Right cardiac atrium (tissue), 5 donors: ENCODE data around the gene AKR1A1. TPM values are rescaled to one million over a fixed set of nuclear protein-coding genes. Genes with fewer than 3 reads are reported as not detected.

Source experiments
- polyA plus RNA-seq: library from polyadenylated mRNA; stranded (reverse); fragments of 200-250 nt; gene quantifications from one replicate; pipeline ENCODE4 v1.2.3, GENCODE V29; 2013
- total RNA-seq, 4 donors: library from RNA; stranded (reverse); fragmentation: NEBNext Ultra II Directional; extraction: Animal tissue kit (Norgen Biotek cat#: 25700); gene quantifications; one replicate each; pipeline ENCODE4 v1.2.1, GENCODE V29; 2021
- donor health status: healthy with polysubstance abuse.
- donor health status: DM: no; HTN: yes; CAD: no.
- donor health status: DM: no; HTN: no; CAD: no.
- donor health status: DM: no; HTN: yes; CAD: no; lungs with severe emphysema.
- donor health status: DM: yes; HTN: yes; CAD: no.

The AKR1A1 gene
- total and polyA plus RNA-seq, 5 donors = 67.3 to 106 (median 88.1) TPM

Other genes starting within 250 kb of the AKR1A1 start
- under 1 TPM in 3 of 4 donors, not detected in 1; 0.25 to 0.56 (median 0.40) TPM for gene HPDL, start 223.9 kb upstream of the AKR1A1 start, total RNA-seq
- 0.38 TPM for gene HPDL, start 223.9 kb upstream of the AKR1A1 start, polyA plus RNA-seq
- gene TOE1, start 210.7 kb upstream of the AKR1A1 start, total RNA-seq = 1 to 10 TPM; 5.0 to 6.6 (median 6.2) TPM
- gene TOE1, start 210.7 kb upstream of the AKR1A1 start, polyA plus RNA-seq = 4.5 TPM
- 10 to 100 TPM in 3 of 4 donors, 1 to 10 TPM in 1; 7.7 to 12.7 (median 11.2) TPM for gene MUTYH, start 210.4 kb upstream of the AKR1A1 start, total RNA-seq
- gene MUTYH, start 210.4 kb upstream of the AKR1A1 start, polyA plus RNA-seq = 8.7 TPM
- 1 to 10 TPM; 1.6 to 4.7 (median 4.2) TPM for gene TESK2, start 59.7 kb upstream of the AKR1A1 start, total RNA-seq
- 1.6 TPM for gene TESK2, start 59.7 kb upstream of the AKR1A1 start, polyA plus RNA-seq
- 10 to 100 TPM in 2 of 4 donors, 1 to 10 TPM in 2; 2.5 to 13.9 (median 11.0) TPM for gene CCDC163, start 50.8 kb upstream of the AKR1A1 start, total RNA-seq
- gene CCDC163, start 50.8 kb upstream of the AKR1A1 start, polyA plus RNA-seq = 7.3 TPM
- gene MMACHC, start 50.5 kb upstream of the AKR1A1 start, total RNA-seq = 10 to 100 TPM; 15.7 to 32.0 (median 26.2) TPM
- gene MMACHC, start 50.5 kb upstream of the AKR1A1 start, polyA plus RNA-seq = 12.8 TPM
- 100 to 1,000 TPM; 548 to 884 (median 710) TPM for gene PRDX1, start 28.9 kb upstream of the AKR1A1 start, total RNA-seq
- gene PRDX1, start 28.9 kb upstream of the AKR1A1 start, polyA plus RNA-seq = 1,153 TPM
- 10 to 100 TPM; 43.7 to 49.4 (median 48.1) TPM for gene NASP, start 33.2 kb downstream of the AKR1A1 start, total RNA-seq
- gene NASP, start 33.2 kb downstream of the AKR1A1 start, polyA plus RNA-seq = 89.8 TPM
- 1 to 10 TPM in 3 of 4 donors, under 1 TPM in 1; 0.42 to 1.8 (median 1.1) TPM for gene CCDC17, start 73.2 kb downstream of the AKR1A1 start, total RNA-seq
- gene CCDC17, start 73.2 kb downstream of the AKR1A1 start, polyA plus RNA-seq = 0.93 TPM
- 10 to 100 TPM; 75.4 to 83.1 (median 79.9) TPM for gene GPBP1L1, start 135.7 kb downstream of the AKR1A1 start, total RNA-seq
- 47.9 TPM for gene GPBP1L1, start 135.7 kb downstream of the AKR1A1 start, polyA plus RNA-seq
- 10 to 100 TPM; 21.6 to 30.9 (median 24.1) TPM for gene TMEM69, start 137.4 kb downstream of the AKR1A1 start, total RNA-seq
- 32.4 TPM for gene TMEM69, start 137.4 kb downstream of the AKR1A1 start, polyA plus RNA-seq
- 10 to 100 TPM; 12.2 to 20.2 (median 15.7) TPM for gene IPP, start 199.8 kb downstream of the AKR1A1 start, total RNA-seq
- 7.4 TPM for gene IPP, start 199.8 kb downstream of the AKR1A1 start, polyA plus RNA-seq